H9 (cell line): ENCODE data around the gene PTPN2. TPM values are rescaled to one million over a fixed set of nuclear protein-coding genes. Genes with fewer than 3 reads are reported as not detected.

ENCODE experiments used
- DNase-seq: peaks from one replicate; pipeline ENCODE4 v3.0.0-alpha.2; 2017
- H2AFZ ChIP-seq: one replicate; pipeline ENCODE4 v1.6.1; 2013; ENCODE audit warnings: mild to moderate bottlenecking, low read length, control low read depth, moderate library complexity
- H2AK5ac ChIP-seq: 2 replicates; pipeline ENCODE4 v1.6.1; 2013; ENCODE audit warnings: low read length, control low read depth, mixed read lengths; ENCODE audit not compliant: insufficient read length
- H2BK120ac ChIP-seq: one replicate; pipeline ENCODE4 v1.6.1; 2013; ENCODE audit warnings: low read depth, mild to moderate bottlenecking, low read length, control low read depth, inconsistent platforms; ENCODE audit not compliant: poor library complexity, severe bottlenecking
- H2BK12ac ChIP-seq: 2 replicates; pipeline ENCODE4 v1.6.1; 2013; ENCODE audit warnings: low read length, control low read depth, mixed read lengths, low read depth; ENCODE audit not compliant: insufficient read length
- H2BK15ac ChIP-seq: 2 replicates; pipeline ENCODE4 v1.6.1; 2013; ENCODE audit warnings: low read depth, low read length, control low read depth
- H2BK20ac ChIP-seq: one replicate; pipeline ENCODE4 v1.6.1; 2013; ENCODE audit warnings: low read depth, mild to moderate bottlenecking, low read length, control low read depth, inconsistent platforms; ENCODE audit not compliant: poor library complexity, severe bottlenecking
- H2BK5ac ChIP-seq: 2 replicates; pipeline ENCODE4 v1.6.1; 2013; ENCODE audit warnings: low read length, control low read depth, mixed read lengths; ENCODE audit not compliant: insufficient read length
- H3K14ac ChIP-seq: 2 replicates; pipeline ENCODE4 v1.6.1; 2013; ENCODE audit warnings: low read length, control low read depth; ENCODE audit not compliant: insufficient read depth
- H3K18ac ChIP-seq: 2 replicates; pipeline ENCODE4 v1.6.1; 2013; ENCODE audit warnings: low read depth, mild to moderate bottlenecking, mixed read lengths, low read length, control low read depth; ENCODE audit not compliant: insufficient read length
- H3K23ac ChIP-seq: 2 replicates; pipeline ENCODE4 v1.6.1; 2013; ENCODE audit warnings: low read length, control low read depth, mixed read lengths, low read depth; ENCODE audit not compliant: insufficient read length
- H3K23me2 ChIP-seq: 2 replicates; pipeline ENCODE4 v1.6.1; 2013; ENCODE audit warnings: low read depth, mild to moderate bottlenecking, mixed read lengths, low read length, control low read depth; ENCODE audit not compliant: insufficient read length, poor library complexity, severe bottlenecking
- H3K27ac ChIP-seq: 2 replicates; pipeline ENCODE4 v1.5.1; 2013; ENCODE audit warnings: low read length, control low read depth, mixed read lengths, low read depth; ENCODE audit not compliant: insufficient read length
- H3K27me3 ChIP-seq: 2 replicates; pipeline ENCODE4 v1.6.1; 2013; ENCODE audit warnings: low read length, control low read depth, inconsistent platforms; ENCODE audit not compliant: insufficient read depth
- H3K4ac ChIP-seq: 2 replicates; pipeline ENCODE4 v1.6.1; 2013; ENCODE audit warnings: low read depth, mild to moderate bottlenecking, control low read depth, inconsistent platforms, low read length, moderate library complexity
- H3K4me1 ChIP-seq: 2 replicates; pipeline ENCODE4 v1.6.1; 2013; ENCODE audit warnings: low read length, control low read depth, inconsistent platforms; ENCODE audit not compliant: insufficient read depth
- H3K4me2 ChIP-seq: 2 replicates; pipeline ENCODE4 v1.6.1; 2013; ENCODE audit warnings: low read length, control low read depth, mixed read lengths; ENCODE audit not compliant: insufficient read length, insufficient read depth
- H3K56ac ChIP-seq: 2 replicates; pipeline ENCODE4 v1.6.1; 2013; ENCODE audit warnings: low read depth, mild to moderate bottlenecking, mixed read lengths, low read length, control low read depth; ENCODE audit not compliant: insufficient read length
- H3K79me1 ChIP-seq: 2 replicates; pipeline ENCODE4 v1.6.1; 2013; ENCODE audit warnings: low read depth, mild to moderate bottlenecking, moderate library complexity, low read length, control low read depth, inconsistent platforms; ENCODE audit not compliant: insufficient read depth, poor library complexity, severe bottlenecking
- H3K79me2 ChIP-seq: 2 replicates; pipeline ENCODE4 v1.6.1; 2013; ENCODE audit warnings: low read length, control low read depth, inconsistent platforms; ENCODE audit not compliant: insufficient read depth
- H3K9ac ChIP-seq: 2 replicates; pipeline ENCODE4 v1.6.1; 2013; ENCODE audit warnings: low read length, control low read depth, mixed read lengths; ENCODE audit not compliant: insufficient read length; ENCODE audit errors: extremely low read depth
- H3K9me3 ChIP-seq: one replicate; pipeline ENCODE4 v1.6.1; 2013; ENCODE audit warnings: low read depth, low read length, inconsistent platforms; ENCODE audit not compliant: control insufficient read depth
- H3T11ph ChIP-seq: one replicate; pipeline ENCODE4 v1.6.1; 2013; ENCODE audit warnings: mild to moderate bottlenecking, low read length, control low read depth, inconsistent platforms
- H4K20me1 ChIP-seq: one replicate; pipeline ENCODE4 v1.6.1; 2013; ENCODE audit not compliant: control insufficient read depth, insufficient read length, insufficient read depth
- H4K5ac ChIP-seq: 2 replicates; pipeline ENCODE4 v1.6.1; 2013; ENCODE audit warnings: low read depth, mild to moderate bottlenecking, mixed read lengths, low read length, control low read depth; ENCODE audit not compliant: insufficient read length
- H4K8ac ChIP-seq: replicated peaks from 2 replicates; pipeline ENCODE4 v1.6.1; 2013; ENCODE audit warnings: low read length, control low read depth, mixed read lengths, low read depth; ENCODE audit not compliant: insufficient read length
- H4K91ac ChIP-seq: 2 replicates; pipeline ENCODE4 v1.6.1; 2013; ENCODE audit warnings: low read depth, mild to moderate bottlenecking, moderate library complexity, mixed read lengths, low read length, control low read depth; ENCODE audit not compliant: insufficient read length
- H3K27ac Mint-ChIP-seq, 3 experiments: 2 replicates in 2 of 3; 3 replicates in 1 of 3; pipeline ENCODE4 v1.8.0; 2020 to 2021; ENCODE audit warnings: mixed read lengths in 3 of 3, mild to moderate bottlenecking in 1 of 3, moderate library complexity in 1 of 3
- H3K27me3 Mint-ChIP-seq: 2 replicates; pipeline ENCODE4 v1.8.0; 2021; ENCODE audit warnings: low read depth, mild to moderate bottlenecking, moderate library complexity, mixed read lengths
- H3K36me3 Mint-ChIP-seq, 3 experiments: 2 replicates in 2 of 3; 3 replicates in 1 of 3; pipeline ENCODE4 v1.8.0; 2020 to 2021; ENCODE audit warnings: low read depth in 3 of 3, mixed read lengths in 3 of 3; ENCODE audit not compliant: insufficient read depth in 1 of 3
- H3K4me1 Mint-ChIP-seq, 2 experiments: 2 replicates each; pipeline ENCODE4 v1.8.0; 2020; ENCODE audit warnings: mixed read lengths in 2 of 2
- H3K4me3 Mint-ChIP-seq, 2 experiments: 2 replicates in 1 of 2; 3 replicates in 1 of 2; pipeline ENCODE4 v1.8.0; 2020 to 2021; ENCODE audit warnings: mild to moderate bottlenecking in 2 of 2, mixed read lengths in 2 of 2, moderate library complexity in 1 of 2
- H3K9me3 Mint-ChIP-seq, 2 experiments: 2 replicates in 1 of 2; 3 replicates in 1 of 2; pipeline ENCODE4 v1.8.0; 2020; ENCODE audit warnings: mild to moderate bottlenecking in 2 of 2, mixed read lengths in 2 of 2, moderate library complexity in 1 of 2
- CTCF ChIP-seq: fragments of 200-600 bp; sonication (generic); conservative IDR thresholded peaks from 3 replicates; pipeline ENCODE4 v1.8.0; 2021; ENCODE audit warnings: antibody characterized with exemption, mild to moderate bottlenecking
- WGBS: extraction: QIAGEN DNeasy Blood & Tissue Kit; methylation state at CpG from one replicate; pipeline ENCODE4 v1.1.7; 2013; ENCODE audit warnings: missing lambda C conversion rate, low lambda C conversion rate, mixed read lengths; ENCODE audit not compliant: insufficient read length; ENCODE audit errors: extremely low coverage; 5-methylcytosine and 5-hydroxymethylcytosine counted together
- total RNA-seq: library from RNA; stranded (reverse); gene quantifications from 2 replicates; pipeline ENCODE4 v1.2.1, GENCODE V29; 2021

PTPN2 gene
- total RNA-seq, 1 experiment from 2014 or later = 48.7 TPM

GRCh38 chr18:12921178-12921577 is 37.1 kb upstream of the PTPN2 start:
- H3K56ac ChIP-seq = no peak overlapping the region
- no peak overlapping the region for H3K18ac ChIP-seq
- H3K4me2 ChIP-seq = no peak overlapping the region
- no peaks in the 10 kb centered on the region for H3K4me1 ChIP-seq
- no peak overlapping the region for H3K23ac ChIP-seq
- no peak overlapping the region for H3K14ac ChIP-seq
- Mint-ChIP-seq H3K27me3 (no peaks in the 10 kb centered on the region; the same call in 1 of the 2 replicates), H3K36me3 (no peaks in the 10 kb centered on the region), H3K4me1 (no peaks in the 10 kb centered on the region; a peak in 1 of 4 replicates), H3K4me3 (no peak overlapping the region), H3K9me3 (no peaks in the 10 kb centered on the region), H3K27ac (no peak overlapping the region)
- no peak for DNase-seq
- no CpG with 5 or more reads among the region's 7 CpGs for WGBS
- no peak overlapping the region for H3T11ph ChIP-seq
- H3K9ac ChIP-seq = no peak overlapping the region
- H4K5ac ChIP-seq = no peak overlapping the region
- H3K27me3 ChIP-seq = no peaks in the 10 kb centered on the region
- H3K4ac ChIP-seq = no peak overlapping the region
- H3K79me1 ChIP-seq = no peaks in the 10 kb centered on the region
- H3K27ac ChIP-seq = no peak overlapping the region
- no peak overlapping the region for H2AFZ ChIP-seq
- TF ChIP-seq CTCF = no peak
- H4K91ac ChIP-seq = no peak overlapping the region
- H2AK5ac ChIP-seq = no peak overlapping the region
- no peaks in the 10 kb centered on the region for H3K9me3 ChIP-seq
- H2BK120ac ChIP-seq = no peak overlapping the region
- no peak overlapping the region for H2BK20ac ChIP-seq
- no peak overlapping the region for H2BK5ac ChIP-seq
- no peak overlapping the region for H2BK12ac ChIP-seq
- H3K23me2 ChIP-seq = no peaks in the 10 kb centered on the region
- no peak overlapping the region for H2BK15ac ChIP-seq
- H4K8ac ChIP-seq = no peak overlapping the region
- H4K20me1 ChIP-seq = peaks cover 2% of the 10 kb centered on the region
- H3K79me2 ChIP-seq = no peaks in the 10 kb centered on the region
